GM12891 (cell line): ENCODE measurements around the gene RDH14.

Source experiments
- DNase-seq: peaks from one replicate; pipeline ENCODE4 v3.0.0; 2011; ENCODE audit warnings: low spot score; ENCODE audit not compliant: insufficient read length
- FAIRE-seq: peaks from 2 replicates; lab custom pipeline; 2011; peaks lifted over from hg19 to GRCh38; lab: Jason Lieb, UNC
- PAX5 ChIP-seq: IDR thresholded peaks from 2 replicates; pipeline ENCODE4 v1.6.1; 2011; ENCODE audit warnings: low read length, moderate library complexity, mild to moderate bottlenecking; ENCODE audit not compliant: insufficient read depth, severe bottlenecking
- POLR2A ChIP-seq: IDR thresholded peaks from 2 replicates; pipeline ENCODE4 v1.6.1; 2011; ENCODE audit warnings: low read depth, low read length, control low read depth
- POLR2AphosphoS5 ChIP-seq: IDR thresholded peaks from 2 replicates; pipeline ENCODE4 v1.6.1; 2011; ENCODE audit warnings: low read depth, low read length, control low read depth
- POU2F2 ChIP-seq: IDR thresholded peaks from 2 replicates; pipeline ENCODE4 v1.6.1; 2011; ENCODE audit warnings: low read depth, mild to moderate bottlenecking, control low read depth, low read length, moderate library complexity
- SPI1 ChIP-seq: IDR thresholded peaks from 2 replicates; pipeline ENCODE4 v1.6.1; 2011; ENCODE audit warnings: low read depth, low read length, control low read depth
- TAF1 ChIP-seq: IDR thresholded peaks from 2 replicates; pipeline ENCODE4 v1.6.1; 2011; ENCODE audit warnings: low read depth, low read length, control low read depth

RDH14 gene

DNA sequence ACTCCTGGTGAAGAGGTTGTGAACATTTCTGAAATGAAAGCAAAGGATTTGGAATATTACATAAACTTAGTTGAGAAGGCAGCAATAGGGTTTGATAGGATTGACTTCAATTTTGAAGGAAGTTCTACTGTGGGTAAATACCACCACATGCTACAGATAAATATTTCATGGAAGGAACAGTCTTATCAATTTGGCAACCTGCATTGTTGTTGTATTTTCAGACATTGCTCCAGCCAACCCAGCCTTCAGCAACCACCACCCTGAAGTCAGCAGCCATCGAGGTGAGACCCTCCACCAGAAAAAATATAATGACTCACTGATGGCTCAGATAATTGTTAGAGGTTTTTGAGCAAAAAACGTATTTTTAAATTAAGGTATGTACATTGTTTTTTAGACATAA is 10.0 kb downstream of the RDH14 start:
- TF ChIP-seq POLR2A (no peak), POLR2AphosphoS5 (no peak), POU2F2 (no peak), TAF1 (no peak), PAX5 (no peak), SPI1 (no peak)
- DNase-seq = no peak
- no peak for FAIRE-seq

DNA sequence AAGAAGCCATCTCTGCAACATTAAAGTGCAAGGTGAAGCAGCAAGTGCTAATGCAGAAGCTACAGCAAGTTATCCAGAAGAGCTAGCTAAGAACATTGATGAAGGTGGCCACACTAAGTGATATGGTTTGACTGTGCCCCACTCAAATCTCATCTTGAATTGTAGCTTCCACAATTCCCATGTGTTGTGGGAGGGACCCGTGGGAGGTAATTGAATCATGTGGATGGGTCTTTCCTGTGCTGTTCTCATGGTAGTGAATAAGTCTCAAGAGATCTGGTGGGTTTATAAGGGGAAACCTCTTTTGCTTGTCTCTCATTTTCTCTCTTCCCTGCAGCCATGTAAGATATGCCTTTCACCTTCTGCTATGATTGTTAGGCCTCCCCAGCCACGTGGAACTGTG is 11.4 kb downstream of the RDH14 start:
- DNase-seq = no peak
- TF ChIP-seq POLR2A (no peak), PAX5 (no peak)
- FAIRE-seq = no peak

- TF ChIP-seq TAF1 (no peak), SPI1 (no peak), POLR2A (no peak), POU2F2 (no peak), POLR2AphosphoS5 (no peak), PAX5 (no peak)
- no peak for FAIRE-seq
- no peak for DNase-seq
These were observed 11.8 kb downstream of the RDH14 start for GRCh38 chr2:18548621-18549020.

- FAIRE-seq = no peak
- no peak for TF ChIP-seq POU2F2
- TF ChIP-seq TAF1 = no peak
- no peak for TF ChIP-seq SPI1
- TF ChIP-seq POLR2AphosphoS5 = no peak
- no peak for TF ChIP-seq PAX5
- no peak for TF ChIP-seq POLR2A
- no peak for DNase-seq
These were observed 13.9 kb downstream of the RDH14 start for GRCh38 chr2:18546567-18546966.

DNA sequence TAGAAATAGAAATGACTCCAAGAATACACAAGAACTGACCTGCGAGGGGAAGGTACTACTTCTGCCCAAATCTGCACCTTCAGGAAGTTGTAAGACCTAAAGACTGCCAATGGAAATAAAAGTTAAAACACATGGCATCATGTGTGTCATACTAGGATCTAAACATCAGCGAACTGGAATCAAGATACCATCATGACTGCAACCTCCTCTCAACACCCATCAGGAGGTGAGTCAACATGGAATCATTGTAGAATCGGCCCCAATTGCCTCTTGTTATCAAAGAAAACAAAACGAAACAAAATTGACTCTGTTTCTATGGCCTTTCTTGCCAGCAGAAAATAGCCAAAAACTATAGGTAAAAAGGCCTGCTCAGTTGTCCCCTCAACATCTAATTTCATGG is 15.1 kb downstream of the RDH14 start:
- TF ChIP-seq TAF1 = no peak
- TF ChIP-seq SPI1 = no peak
- no peak for TF ChIP-seq POU2F2
- TF ChIP-seq POLR2AphosphoS5 = no peak
- no peak for DNase-seq
- FAIRE-seq = no peak

- FAIRE-seq (no peak), DNase-seq (no peak)
- no peak for TF ChIP-seq POLR2AphosphoS5
- no peak for TF ChIP-seq POLR2A
- no peak for TF ChIP-seq POU2F2
- no peak for TF ChIP-seq PAX5
- TF ChIP-seq SPI1 = no peak
- TF ChIP-seq TAF1 = no peak
These were observed 16.3 kb downstream of the RDH14 start for GRCh38 chr2:18544171-18544570.

- TF ChIP-seq POLR2AphosphoS5 (no peak), SPI1 (no peak), POLR2A (no peak), POU2F2 (no peak), PAX5 (no peak), TAF1 (no peak)
- DNase-seq (no peak), FAIRE-seq (no peak)
These were observed 19.6 kb downstream of the RDH14 start for GRCh38 chr2:18540872-18541271.

DNA sequence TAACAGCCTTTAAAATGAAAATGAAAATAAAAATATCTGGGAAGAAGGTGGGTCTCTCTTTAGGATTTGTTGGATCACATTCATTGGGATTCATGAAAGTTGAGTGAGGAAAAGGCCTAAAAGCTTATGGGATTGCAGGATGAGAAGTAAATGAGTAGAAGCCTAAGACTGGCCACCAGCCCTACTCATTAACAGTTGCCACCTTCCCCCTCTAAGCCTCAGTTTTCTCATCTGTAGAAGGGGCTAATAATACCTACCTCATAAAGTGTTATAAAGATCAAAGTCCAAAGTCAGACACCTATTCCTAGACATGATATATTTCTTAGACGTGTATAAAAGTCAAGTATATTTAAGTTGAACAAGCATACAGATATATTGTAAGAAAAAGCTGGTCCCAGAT is 23.8 kb downstream of the RDH14 start:
- no peak for FAIRE-seq
- TF ChIP-seq POU2F2 (no peak), PAX5 (no peak), POLR2A (no peak), POLR2AphosphoS5 (no peak), SPI1 (no peak), TAF1 (no peak)
- DNase-seq = no peak

DNA sequence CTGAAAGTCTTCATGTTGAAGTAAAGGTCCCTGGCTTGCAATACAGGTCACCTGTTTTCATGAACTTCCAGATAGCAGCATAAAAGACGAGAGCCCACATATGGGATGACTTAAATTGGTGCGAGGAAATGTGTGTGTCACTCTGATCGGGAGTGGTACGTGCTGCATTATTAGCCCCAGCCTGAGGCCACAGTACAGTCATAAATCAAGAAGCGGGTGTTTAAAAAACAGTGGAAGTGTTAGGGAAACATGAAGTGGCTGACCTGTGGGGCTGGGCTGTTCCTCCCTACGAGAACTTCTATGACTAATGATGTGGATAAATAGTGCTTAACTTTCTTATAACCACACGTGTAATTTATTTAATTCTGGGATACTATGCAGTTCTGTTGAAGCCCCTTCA is 24.4 kb downstream of the RDH14 start:
- DNase-seq = no peak
- no peak for FAIRE-seq
- TF ChIP-seq SPI1 (no peak), POLR2AphosphoS5 (no peak), POLR2A (no peak)

- no peak for FAIRE-seq
- TF ChIP-seq POLR2AphosphoS5 = no peak
- no peak for DNase-seq
These were observed 29.3 kb downstream of the RDH14 start for GRCh38 chr2:18531194-18531593.

- DNase-seq (no peak), FAIRE-seq (no peak)
- no peak for TF ChIP-seq POU2F2
- TF ChIP-seq PAX5 = no peak
- TF ChIP-seq POLR2A = no peak
- no peak for TF ChIP-seq SPI1
- TF ChIP-seq POLR2AphosphoS5 = no peak
- no peak for TF ChIP-seq TAF1
These were observed 32.6 kb downstream of the RDH14 start for GRCh38 chr2:18527822-18528221.

DNA sequence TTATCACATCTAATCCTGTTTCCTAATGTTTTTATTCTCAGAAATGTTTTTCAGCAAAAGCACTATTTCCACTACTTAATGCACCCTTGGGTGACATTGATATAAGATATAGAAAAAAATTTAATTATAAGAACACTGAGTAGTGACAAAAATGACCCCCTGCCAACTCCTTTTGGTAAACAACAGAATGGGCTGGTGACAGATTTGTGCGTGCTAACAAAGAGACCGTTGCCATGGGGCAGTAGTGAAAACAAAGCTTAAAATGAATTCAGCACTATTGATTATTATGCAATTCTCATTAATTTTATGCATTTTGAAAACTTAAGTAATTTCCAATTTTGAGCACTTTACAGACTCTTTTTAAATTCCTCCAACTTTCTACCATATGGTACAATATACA is 33.1 kb downstream of the RDH14 start:
- FAIRE-seq = no peak
- DNase-seq = no peak
- TF ChIP-seq POU2F2 (no peak), TAF1 (no peak), SPI1 (no peak), POLR2A (no peak), PAX5 (no peak), POLR2AphosphoS5 (no peak)
